H1 (cell line): ENCODE data around the gene REPS2. TPM values are rescaled to one million over a fixed set of nuclear protein-coding genes. Genes with fewer than 3 reads are reported as not detected.

Experiments
- CTCF ChIA-PET: fragments of 300-600 bp; sonication (Branson Sonifier 250); formaldehyde crosslinking; loops from one replicate; lab custom pipeline; 2021; ENCODE audit not compliant: partially characterized antibody; lab: Charles Lee
- POLR2A ChIA-PET: fragments of 300-600 bp; sonication (Branson Sonifier 250); formaldehyde crosslinking; loops from one replicate; lab custom pipeline; 2021; ENCODE audit warnings: inconsistent platforms; ENCODE audit not compliant: partially characterized antibody; lab: Charles Lee
- DNase-seq, 2 experiments: peaks; one replicate each; pipeline versions ENCODE4 v3.0.0 to v3.0.0-alpha.2; 2010 to 2022; ENCODE audit warnings: low spot score in 2 of 2, low read depth in 1 of 2, mixed read lengths in 1 of 2
- FAIRE-seq: peaks from 2 replicates; lab custom pipeline; 2011; peaks lifted over from hg19 to GRCh38; lab: Jason Lieb, UNC
- H2AFZ ChIP-seq: 2 replicates; pipeline ENCODE4 v1.8.1; 2012; ENCODE audit warnings: low read length, inconsistent platforms
- H2AK5ac ChIP-seq: 2 replicates; pipeline ENCODE4 v1.6.1; 2013; ENCODE audit warnings: low read depth, low read length
- H2BK120ac ChIP-seq: replicated peaks from 2 replicates; pipeline ENCODE3; 2013; ENCODE audit warnings: low read depth, low read length, inconsistent platforms
- H2BK12ac ChIP-seq: 2 replicates; pipeline ENCODE4 v1.6.1; 2013; ENCODE audit warnings: low read depth, low read length
- H2BK15ac ChIP-seq: 2 replicates; pipeline ENCODE4 v1.6.1; 2013; ENCODE audit warnings: low read length
- H2BK20ac ChIP-seq: 2 replicates; pipeline ENCODE4 v1.6.1; 2013; ENCODE audit warnings: low read length
- H2BK5ac ChIP-seq: 2 replicates; pipeline ENCODE4 v1.6.1; 2013; ENCODE audit warnings: low read depth, low read length
- H3K14ac ChIP-seq: 2 replicates; pipeline ENCODE4 v1.6.1; 2013; ENCODE audit warnings: inconsistent platforms; ENCODE audit not compliant: insufficient read length
- H3K18ac ChIP-seq: 2 replicates; pipeline ENCODE4 v1.6.1; 2013; ENCODE audit warnings: low read length; ENCODE audit errors: extremely low read depth
- H3K23ac ChIP-seq: 2 replicates; pipeline ENCODE4 v1.6.1; 2013; ENCODE audit warnings: inconsistent platforms; ENCODE audit not compliant: insufficient read length
- H3K23me2 ChIP-seq: 2 replicates; pipeline ENCODE4 v1.6.1; 2013; ENCODE audit warnings: low read depth, low read length
- H3K27ac ChIP-seq: 2 replicates; pipeline ENCODE4 v1.6.1; 2011; ENCODE audit warnings: low read depth, low read length, inconsistent platforms
- H3K27me3 ChIP-seq, 4 experiments: replicated peaks in 1 of 4; 1 replicate in 1 of 4; 2 replicates in 3 of 4; pipeline versions ENCODE4 v1.6.1 to v1.8.1; 2011 to 2013; ENCODE audit warnings: low read length in 3 of 4, mild to moderate bottlenecking in 3 of 4, inconsistent platforms in 2 of 4, mixed read lengths in 2 of 4, moderate library complexity in 1 of 4; ENCODE audit not compliant: control insufficient read depth in 3 of 4, insufficient read depth in 3 of 4; ENCODE audit errors: extremely low read depth in 1 of 4
- H3K36me3 ChIP-seq, 4 experiments: 2 replicates each; pipeline versions ENCODE4 v1.6.1 to v1.8.1; 2011 to 2013; ENCODE audit warnings: mild to moderate bottlenecking in 4 of 4, low read length in 3 of 4, moderate library complexity in 2 of 4, control low read depth in 1 of 4, inconsistent platforms in 1 of 4; ENCODE audit not compliant: insufficient read depth in 4 of 4, control insufficient read depth in 2 of 4
- H3K4ac ChIP-seq: replicated peaks from 2 replicates; pipeline ENCODE3; 2013; ENCODE audit warnings: low read length, low read depth, mixed read lengths, inconsistent platforms; ENCODE audit not compliant: insufficient read length
- H3K4me1 ChIP-seq, 4 experiments: replicated peaks in 1 of 4; 1 replicate in 1 of 4; 2 replicates in 3 of 4; pipeline versions ENCODE4 v1.6.1 to v1.8.1; 2011 to 2013; ENCODE audit warnings: low read length in 3 of 4, inconsistent platforms in 2 of 4, mixed read lengths in 1 of 4; ENCODE audit not compliant: insufficient read depth in 4 of 4, control insufficient read depth in 3 of 4
- H3K4me2 ChIP-seq, 2 experiments: 2 replicates each; pipeline versions ENCODE4 v1.6.1 to v1.8.1; 2011 to 2013; ENCODE audit warnings: low read depth in 2 of 2, low read length in 2 of 2, control low read depth in 1 of 2, inconsistent platforms in 1 of 2, mild to moderate bottlenecking in 1 of 2; ENCODE audit not compliant: insufficient read depth in 1 of 2
- H3K4me3 ChIP-seq, 4 experiments: fragments of 200-600, 300-600 bp in 1 of 4; sonication (generic), shearing (Covaris generic), sonication (Bioruptor Twin) in 1 of 4; 2 replicates each; pipeline versions ENCODE4 v1.5.1 to v1.8.1; 2011 to 2016; ENCODE audit warnings: low read length in 4 of 4, low read depth in 3 of 4, control low read depth in 2 of 4, inconsistent platforms in 2 of 4, mild to moderate bottlenecking in 2 of 4, mixed read lengths in 1 of 4, moderate library complexity in 1 of 4; ENCODE audit not compliant: insufficient read depth in 2 of 4; ENCODE audit errors: extremely low read depth in 1 of 4
- H3K56ac ChIP-seq: replicated peaks from 2 replicates; pipeline ENCODE3; 2013; ENCODE audit warnings: low read depth, mild to moderate bottlenecking, mixed read lengths, low read length, inconsistent platforms; ENCODE audit not compliant: insufficient read length
- H3K79me1 ChIP-seq: 2 replicates; pipeline ENCODE4 v1.6.1; 2013; ENCODE audit warnings: low read depth, low read length, control low read depth
- H3K79me2 ChIP-seq, 2 experiments: 2 replicates each; pipeline versions ENCODE4 v1.6.1 to v1.8.1; 2012 to 2013; ENCODE audit warnings: low read length in 2 of 2, mild to moderate bottlenecking in 2 of 2, inconsistent platforms in 1 of 2; ENCODE audit not compliant: insufficient read depth in 2 of 2, control insufficient read depth in 1 of 2
- H3K9ac ChIP-seq, 4 experiments: replicated peaks in 1 of 4; 1 replicate in 1 of 4; 2 replicates in 3 of 4; pipeline versions ENCODE4 v1.6.1 to v1.8.1; 2011 to 2013; ENCODE audit warnings: low read depth in 3 of 4, low read length in 3 of 4, control low read depth in 2 of 4, mild to moderate bottlenecking in 2 of 4, moderate library complexity in 2 of 4, inconsistent platforms in 1 of 4; ENCODE audit errors: extremely low read depth in 1 of 4
- H3K9me3 ChIP-seq, 2 experiments: 2 replicates each; pipeline versions ENCODE4 v1.6.1 to v1.8.1; 2012 to 2013; ENCODE audit warnings: mild to moderate bottlenecking in 2 of 2, moderate library complexity in 2 of 2, control low read depth in 1 of 2, inconsistent platforms in 1 of 2, low read depth in 1 of 2, low read length in 1 of 2, mixed read lengths in 1 of 2; ENCODE audit not compliant: insufficient read depth in 2 of 2
- H4K20me1 ChIP-seq, 2 experiments: replicated peaks in 1 of 2; 2 replicates each; pipeline versions ENCODE3 to v1.8.1; 2011 to 2013; ENCODE audit warnings: inconsistent platforms in 2 of 2, low read length in 2 of 2, mild to moderate bottlenecking in 1 of 2; ENCODE audit not compliant: insufficient read depth in 2 of 2, control insufficient read depth in 1 of 2
- H4K5ac ChIP-seq: 2 replicates; pipeline ENCODE4 v1.6.1; 2013; ENCODE audit warnings: low read length, low read depth, mixed read lengths, inconsistent platforms; ENCODE audit not compliant: insufficient read length
- H4K8ac ChIP-seq: 2 replicates; pipeline ENCODE4 v1.8.0; 2013; ENCODE audit warnings: mild to moderate bottlenecking, moderate library complexity, low read length, inconsistent platforms; ENCODE audit not compliant: insufficient read depth; ENCODE audit errors: extremely low read depth
- H4K91ac ChIP-seq: replicated peaks from 2 replicates; pipeline ENCODE3; 2013; ENCODE audit warnings: low read length, mixed read lengths, inconsistent platforms; ENCODE audit not compliant: insufficient read length
- CBX5 ChIP-seq: fragments of 300-800, 300-1000 bp; sonication (generic); IDR thresholded peaks from 2 replicates; pipeline ENCODE4 v1.7.1; 2016; ENCODE audit warnings: antibody characterized with exemption, low read length, low read depth
- KDM1A ChIP-seq: fragments of 200-600, 300-600 bp; sonication (generic); IDR thresholded peaks from 2 replicates; pipeline ENCODE4 v1.7.1; 2016; ENCODE audit warnings: mild to moderate bottlenecking, low read length, borderline replicate concordance
- WGBS, 2 experiments: shearing (Covaris generic) in 1 of 2; methylation state at CpG; one replicate each; pipeline versions ENCODE4 v1.1.6 to v1.1.7; 2013 to 2015; ENCODE audit warnings: low lambda C conversion rate in 2 of 2, mixed read lengths in 2 of 2, inconsistent platforms in 1 of 2, low coverage in 1 of 2, missing lambda C conversion rate in 1 of 2; ENCODE audit not compliant: insufficient replicate concordance in 2 of 2, insufficient coverage in 1 of 2, insufficient read length in 1 of 2; ENCODE audit errors: extremely low coverage in 1 of 2, missing lambda C conversion rate in 1 of 2; 5-methylcytosine and 5-hydroxymethylcytosine counted together
- polyA plus RNA-seq, 7 experiments: library from polyadenylated mRNA; depleted of rRNA in 3 of 7; stranded (reverse) in 5 of 7; unstranded in 2 of 7; fragments of >200 nt in 5 of 7; fragments of 200-250 nt in 2 of 7; gene quantifications; 1 replicate in 5 of 7; 2 replicates in 1 of 7; 4 replicates in 1 of 7; pipeline versions ENCODE4 v1.2.1 to v1.2.3, GENCODE V29; 2011 to 2013; ENCODE audit warnings: missing spikeins in 2 of 7, mixed read lengths in 2 of 7
- total RNA-seq: library from RNA; stranded (reverse); fragmentation: NEBNext Ultra II Directional; extraction: Animal tissue kit (Norgen Biotek cat#: 25700); gene quantifications from 2 replicates; pipeline ENCODE4 v1.2.1, GENCODE V29; 2021

Gene REPS2
- total and polyA plus RNA-seq, 2 of the 8 experiments (the other 6 are each of a cell fraction or from before 2014, with no cell fraction given): 0.79 to 4.3 TPM

DNA sequence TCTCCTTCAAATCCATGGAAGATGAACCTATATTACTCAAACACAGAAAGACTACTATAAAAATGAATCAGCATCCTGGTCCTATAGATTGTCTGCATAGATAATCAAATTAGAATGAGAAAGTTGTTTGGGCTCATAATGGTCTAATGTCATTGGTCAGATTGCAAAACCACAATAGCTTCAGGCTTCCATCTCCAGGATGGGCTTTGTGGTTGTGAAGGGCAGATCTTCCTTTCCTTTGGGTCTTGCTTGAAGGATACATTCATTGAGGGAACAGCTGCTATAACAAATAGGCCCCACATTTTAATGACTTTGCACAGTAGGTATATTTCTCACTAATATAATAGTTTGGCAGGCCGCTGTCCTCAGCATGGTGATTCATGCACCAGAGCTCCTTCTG is 94.3 kb downstream of the REPS2 start:
- no peaks in the 10 kb centered on the region for H3K9me3 ChIP-seq
- DNase-seq: no peak
- 100% methylated on average over 1 of the region's 1 CpG; no CpG with 5 or more reads in 1 of the 2 experiments for WGBS, 2 experiments
- no peak overlapping the region for H2BK120ac ChIP-seq
- H2AFZ ChIP-seq: no peak overlapping the region
- no peak overlapping the region for H2AK5ac ChIP-seq
- H2BK20ac ChIP-seq: no peak overlapping the region
- H4K91ac ChIP-seq: no peak overlapping the region
- no peak overlapping the region for H3K56ac ChIP-seq
- H4K8ac ChIP-seq: no peak overlapping the region
- peak; percentile 36 for FAIRE-seq
- H4K5ac ChIP-seq: no peak overlapping the region
- H3K79me2 ChIP-seq: no peaks in the 10 kb centered on the region
- no peaks in the 10 kb centered on the region for H3K4me1 ChIP-seq
- H3K27ac ChIP-seq: no peak overlapping the region
- H4K20me1 ChIP-seq: no peaks in the 10 kb centered on the region
- H3K4ac ChIP-seq: no peak overlapping the region
- ChIA-PET CTCF (interaction anchor here (1.2 to 3.0 kb wide), 2 partner anchors 158 to 685 kb away, joined by 3 to 12 read pairs; no protein-coding TSS in a partner anchor), POLR2A (no interaction called here)
- H2BK12ac ChIP-seq: no peak overlapping the region
- TF ChIP-seq CBX5 (no peak), KDM1A (no peak)
- no peaks in the 10 kb centered on the region for H3K79me1 ChIP-seq
- H3K4me2 ChIP-seq: no peak overlapping the region
- no peak overlapping the region for H3K4me3 ChIP-seq
- H3K36me3 ChIP-seq: no peaks in the 10 kb centered on the region
- no peak overlapping the region for H3K9ac ChIP-seq
- H2BK15ac ChIP-seq: no peak overlapping the region
- H3K14ac ChIP-seq: no peak overlapping the region
- no peaks in the 10 kb centered on the region for H3K27me3 ChIP-seq
- no peak overlapping the region for H2BK5ac ChIP-seq
- H3K18ac ChIP-seq: no peak overlapping the region
- no peaks in the 10 kb centered on the region; the same call in 1 of the 2 replicates for H3K23me2 ChIP-seq
- no peak overlapping the region for H3K23ac ChIP-seq
